Gastroesophageal sphincter (tissue), 3 donors: ENCODE data around the gene SLA2.

Source experiments
- POLR2AphosphoS5 ChIP-seq: sonication (generic); formaldehyde crosslinking; IDR thresholded peaks from one replicate; pipeline ENCODE4 v1.6.1; 2017; ENCODE audit warnings: antibody characterized with exemption
- TF ChIP-seq, protein P1 (sequence below), 4 experiments: fragments of 200-600 bp in 2 of 4; fragments of 450-650 bp in 2 of 4; sonication (generic) in 1 of 4; IDR thresholded peaks; one replicate each; pipeline ENCODE4 v1.5.1; 2017 to 2019; ENCODE audit warnings: antibody characterized with exemption in 4 of 4, mild to moderate bottlenecking in 2 of 4, moderate library complexity in 2 of 4

DNA sequence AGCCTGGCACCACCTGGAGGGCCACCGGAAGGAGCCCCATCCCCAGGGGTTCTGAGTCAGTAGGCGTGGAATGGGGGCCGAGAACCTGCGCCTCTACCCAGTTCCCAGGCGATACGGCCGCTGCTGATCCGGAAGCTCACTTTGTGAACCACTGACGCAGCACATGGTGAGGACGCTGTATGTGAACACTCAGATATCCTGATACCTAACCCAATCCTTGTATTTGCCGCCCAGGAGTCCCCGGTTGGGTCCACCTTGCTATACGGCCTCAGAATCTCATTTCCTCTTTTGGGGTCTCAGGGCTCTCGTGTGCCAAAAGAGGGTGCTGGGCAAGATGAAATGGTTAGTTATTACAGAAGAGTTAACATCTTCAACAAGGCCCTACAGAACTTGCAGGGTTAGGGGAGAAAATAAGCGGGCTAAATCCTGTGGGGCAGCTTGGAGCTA, 41.0 kb downstream of the SLA2 start:
- no peak for TF ChIP-seq POLR2AphosphoS5
- TF ChIP-seq, protein P1, sequence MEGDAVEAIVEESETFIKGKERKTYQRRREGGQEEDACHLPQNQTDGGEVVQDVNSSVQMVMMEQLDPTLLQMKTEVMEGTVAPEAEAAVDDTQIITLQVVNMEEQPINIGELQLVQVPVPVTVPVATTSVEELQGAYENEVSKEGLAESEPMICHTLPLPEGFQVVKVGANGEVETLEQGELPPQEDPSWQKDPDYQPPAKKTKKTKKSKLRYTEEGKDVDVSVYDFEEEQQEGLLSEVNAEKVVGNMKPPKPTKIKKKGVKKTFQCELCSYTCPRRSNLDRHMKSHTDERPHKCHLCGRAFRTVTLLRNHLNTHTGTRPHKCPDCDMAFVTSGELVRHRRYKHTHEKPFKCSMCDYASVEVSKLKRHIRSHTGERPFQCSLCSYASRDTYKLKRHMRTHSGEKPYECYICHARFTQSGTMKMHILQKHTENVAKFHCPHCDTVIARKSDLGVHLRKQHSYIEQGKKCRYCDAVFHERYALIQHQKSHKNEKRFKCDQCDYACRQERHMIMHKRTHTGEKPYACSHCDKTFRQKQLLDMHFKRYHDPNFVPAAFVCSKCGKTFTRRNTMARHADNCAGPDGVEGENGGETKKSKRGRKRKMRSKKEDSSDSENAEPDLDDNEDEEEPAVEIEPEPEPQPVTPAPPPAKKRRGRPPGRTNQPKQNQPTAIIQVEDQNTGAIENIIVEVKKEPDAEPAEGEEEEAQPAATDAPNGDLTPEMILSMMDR (IDR thresholded peaks at IDR 0.05), result no peak
